Glomerular endothelial cell (primary cell): Measurements from ENCODE around the gene CLC. TPM values are rescaled to one million over a fixed set of nuclear protein-coding genes. Genes with fewer than 3 reads are reported as not detected.
"Not testable (repeated sequence)": the region's sequence is repeated elsewhere in the genome, so short reads cannot be mapped to it uniquely, and the experiment has no call there.

Source experiments
- DNase-seq: peaks from one replicate; pipeline ENCODE4 v3.0.0-alpha.2; 2011; ENCODE audit warnings: low read depth, low spot score; ENCODE audit errors: extremely low read depth
- total RNA-seq: library from RNA; depleted of rRNA; stranded (reverse); fragments of >200 nt; gene quantifications from 2 replicates; pipeline ENCODE4 v1.2.3, GENCODE V29; 2015

The CLC gene
- total RNA-seq, 1 donor from 2014 or later, result not detected

DNA sequence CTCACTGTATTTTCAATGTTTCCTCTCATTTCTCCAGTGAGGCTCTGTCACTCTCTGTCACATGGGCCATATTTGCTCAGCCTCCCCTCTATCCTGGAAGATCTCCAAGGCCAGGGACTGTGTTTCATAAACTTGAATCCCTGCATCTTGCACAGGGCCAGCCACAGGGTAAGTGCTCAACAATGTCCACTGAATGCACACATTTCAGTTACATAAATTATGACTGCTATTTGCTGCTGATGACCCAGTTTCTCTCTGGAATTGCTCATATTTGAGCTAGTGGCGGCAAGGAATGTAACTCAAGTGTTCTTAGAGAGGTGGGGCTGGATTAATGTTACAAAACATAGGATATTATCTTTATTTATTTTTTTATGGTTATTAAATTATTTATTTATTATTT is 6.1 kb downstream of the CLC start:
- no peak for DNase-seq

DNA sequence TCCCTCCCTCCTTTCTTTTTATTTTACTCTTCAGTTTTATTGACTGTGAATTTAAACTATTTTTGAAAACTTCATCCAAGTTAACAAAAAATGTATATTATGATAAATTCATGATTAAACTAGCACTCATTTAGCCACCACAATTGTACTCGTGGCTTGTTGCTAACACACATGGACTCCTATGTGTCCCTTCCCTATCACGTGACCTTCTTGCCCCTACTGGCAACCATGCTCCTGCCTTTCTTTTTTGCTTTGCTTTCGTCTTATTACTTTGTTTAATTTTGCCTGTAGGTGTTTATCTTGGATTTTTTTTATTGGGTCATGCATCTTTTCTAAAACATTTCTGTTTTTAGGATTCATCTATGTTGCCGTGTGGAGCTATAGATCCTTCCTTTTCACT is 8.2 kb downstream of the CLC start:
- no peak for DNase-seq

DNA sequence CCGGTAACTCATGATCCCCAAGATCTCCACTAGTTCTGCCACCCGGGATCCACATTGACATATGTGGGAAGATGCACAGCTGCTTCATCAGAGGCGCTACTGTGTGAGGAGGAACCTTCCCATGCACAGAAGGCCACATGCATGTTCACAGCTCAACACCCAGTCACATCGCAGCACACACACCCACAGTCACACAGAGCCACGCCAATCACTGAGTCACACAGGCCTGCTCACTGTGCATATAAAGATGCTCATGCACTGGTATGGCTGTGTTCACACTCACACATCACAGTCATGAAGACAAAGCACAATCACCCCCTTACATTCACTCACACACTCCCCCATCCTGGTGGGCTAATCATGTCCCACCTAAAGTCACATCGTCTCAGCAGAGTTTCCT is 9.8 kb downstream of the CLC start:
- no peak for DNase-seq

DNA sequence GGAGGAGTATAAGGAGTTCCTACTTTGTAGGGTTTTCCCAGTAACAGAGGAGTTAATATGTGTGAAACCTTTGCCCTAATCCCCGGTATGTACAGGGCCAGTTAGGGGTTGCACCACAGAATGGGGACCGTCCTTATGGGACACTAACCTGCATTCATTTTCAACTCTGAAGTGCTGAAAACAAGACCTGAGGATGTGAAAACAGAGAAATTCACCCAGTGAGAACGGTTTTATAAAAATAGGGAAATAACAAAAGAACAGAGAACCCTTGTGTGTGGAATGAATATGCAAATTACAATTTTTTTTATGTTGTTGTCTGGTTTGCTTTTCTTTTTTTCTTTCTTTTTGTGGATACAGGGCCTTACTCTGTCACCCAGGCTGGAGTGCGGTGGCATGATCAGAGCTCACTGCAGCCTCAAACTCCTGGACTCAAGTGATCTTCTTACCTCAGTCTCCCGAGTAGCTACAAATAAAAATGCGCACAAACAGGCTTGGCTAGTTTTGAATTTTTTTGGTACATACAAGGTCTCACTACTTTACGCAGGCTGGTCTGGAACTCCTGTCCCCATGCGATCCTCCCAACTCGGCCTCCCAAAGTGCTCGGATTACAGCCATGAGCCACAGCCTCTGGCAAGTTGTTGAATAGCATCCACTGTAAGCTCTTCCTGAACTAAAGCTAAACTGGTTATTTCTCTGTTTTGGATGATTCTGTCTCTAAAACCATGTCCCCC is 10.6 kb downstream of the CLC start:
- DNase-seq, result no peak

DNA sequence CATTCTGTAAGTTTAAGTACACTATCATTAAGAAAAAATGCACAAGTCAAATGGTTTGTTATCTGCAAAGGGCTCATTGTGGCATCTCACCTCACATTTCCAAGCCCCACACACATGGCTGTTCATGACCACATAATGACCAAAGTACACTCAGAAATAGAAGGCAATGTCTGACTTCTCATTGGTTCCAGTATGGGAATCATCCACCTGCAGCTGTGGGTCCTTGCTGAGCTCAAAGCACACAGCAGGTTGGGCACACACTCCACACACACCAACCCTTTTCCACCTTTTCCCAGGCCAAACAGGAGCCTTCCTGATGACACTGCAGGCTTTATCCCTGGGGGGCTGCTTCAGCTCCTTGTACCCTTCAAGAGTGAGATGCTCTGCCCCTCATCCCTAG is 11.8 kb downstream of the CLC start:
- no peak for DNase-seq

DNA sequence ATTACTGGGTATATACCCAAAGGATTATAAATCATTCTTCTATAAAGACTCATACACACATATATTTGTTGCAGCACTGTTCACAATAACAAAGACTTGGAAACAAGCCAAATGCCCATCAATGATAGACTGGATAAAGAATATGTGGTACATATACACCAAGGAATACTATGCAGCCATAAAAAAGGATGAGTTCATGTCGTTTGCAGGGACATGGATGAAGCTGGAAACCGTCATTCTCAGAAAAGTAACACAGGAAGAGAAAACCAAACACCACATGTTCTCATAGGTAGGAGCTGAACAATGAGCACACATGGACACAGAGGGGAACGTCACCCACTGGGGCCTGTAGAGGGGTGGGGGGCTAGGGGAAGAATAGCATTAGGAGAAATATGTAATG is 17.7 kb downstream of the CLC start:
- not testable (repeated sequence) for DNase-seq

DNA sequence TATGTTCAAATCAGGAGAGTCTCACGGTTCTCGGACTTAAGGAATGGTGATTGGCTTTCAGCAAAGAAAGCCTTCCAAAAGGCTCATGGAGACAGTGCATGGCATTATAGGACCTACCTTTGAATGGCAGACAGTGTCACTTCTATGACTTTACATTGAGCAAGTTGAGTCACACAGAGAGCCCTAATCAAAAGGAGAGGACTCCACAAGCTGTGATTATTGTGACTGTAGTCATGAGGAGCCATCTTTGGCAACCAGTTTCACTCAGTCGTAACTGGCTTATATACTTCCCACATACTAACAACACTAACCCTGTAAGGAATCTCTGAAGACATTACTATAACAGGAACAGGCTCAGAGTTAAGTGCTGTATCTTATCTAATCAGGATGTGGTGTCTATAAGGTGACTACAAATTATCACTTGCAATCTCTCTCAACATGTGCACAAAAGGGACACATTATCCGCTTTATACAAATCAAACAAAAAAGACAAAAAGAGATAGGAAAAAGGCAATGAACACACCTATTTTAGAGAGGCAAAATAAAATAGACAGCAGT is 27.4 kb downstream of the CLC start:
- DNase-seq, result no peak

DNA sequence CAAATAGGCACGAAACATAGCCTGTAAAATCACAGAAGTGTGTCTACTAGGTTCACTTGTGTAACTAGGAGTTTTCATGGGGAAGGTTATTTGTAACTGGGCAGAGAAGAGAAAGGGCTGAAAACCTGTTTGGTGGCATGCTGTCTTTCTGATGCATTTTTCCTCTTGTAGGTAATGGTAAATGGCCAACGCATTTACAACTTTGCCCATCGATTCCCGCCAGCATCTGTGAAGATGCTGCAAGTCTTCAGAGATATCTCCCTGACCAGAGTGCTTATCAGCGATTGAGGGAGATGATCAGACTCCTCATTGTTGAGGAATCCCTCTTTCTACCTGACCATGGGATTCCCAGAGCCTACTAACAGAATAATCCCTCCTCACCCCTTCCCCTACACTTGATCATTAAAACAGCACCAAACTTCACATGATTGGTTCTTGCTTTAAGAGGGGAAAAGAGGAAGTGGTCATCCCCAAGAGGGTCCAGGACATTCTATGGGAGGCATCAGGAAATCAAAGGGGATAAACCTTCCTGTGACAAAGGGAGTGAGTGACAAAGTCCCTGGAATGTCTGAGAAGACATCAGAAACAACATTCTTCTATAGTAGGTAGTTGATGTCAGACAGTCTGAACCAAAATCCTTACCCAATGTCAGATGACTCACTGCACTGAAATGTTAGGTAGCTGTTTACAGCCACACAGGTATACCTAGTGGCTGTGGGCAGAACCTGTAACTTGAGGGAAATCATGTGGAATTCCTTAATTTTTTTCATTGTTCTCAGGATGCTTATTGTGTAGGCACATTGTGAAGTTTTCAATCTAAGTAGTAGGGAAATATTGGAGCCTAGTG is 28.6 kb downstream of the CLC start:
- DNase-seq, result no peak

DNA sequence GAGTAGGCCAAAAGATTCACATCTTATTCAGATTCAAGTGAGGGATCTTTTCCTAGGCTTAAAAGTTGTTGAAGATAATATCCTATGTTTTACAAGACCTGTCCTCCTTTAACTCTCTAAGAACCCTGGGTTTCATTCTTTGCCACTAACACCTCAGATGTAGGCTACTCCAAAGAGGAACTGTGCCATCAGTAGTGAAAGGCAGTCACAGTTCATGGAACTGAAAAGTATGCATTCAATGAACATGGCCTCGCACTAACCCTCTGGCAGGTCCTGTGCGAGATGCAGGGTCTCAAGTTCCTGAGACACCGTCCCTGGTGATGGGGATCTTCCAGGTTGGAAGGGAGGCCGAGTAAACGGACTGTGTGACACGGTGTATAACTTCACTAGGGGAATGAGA is 29.2 kb downstream of the CLC start:
- DNase-seq, result no peak

DNA sequence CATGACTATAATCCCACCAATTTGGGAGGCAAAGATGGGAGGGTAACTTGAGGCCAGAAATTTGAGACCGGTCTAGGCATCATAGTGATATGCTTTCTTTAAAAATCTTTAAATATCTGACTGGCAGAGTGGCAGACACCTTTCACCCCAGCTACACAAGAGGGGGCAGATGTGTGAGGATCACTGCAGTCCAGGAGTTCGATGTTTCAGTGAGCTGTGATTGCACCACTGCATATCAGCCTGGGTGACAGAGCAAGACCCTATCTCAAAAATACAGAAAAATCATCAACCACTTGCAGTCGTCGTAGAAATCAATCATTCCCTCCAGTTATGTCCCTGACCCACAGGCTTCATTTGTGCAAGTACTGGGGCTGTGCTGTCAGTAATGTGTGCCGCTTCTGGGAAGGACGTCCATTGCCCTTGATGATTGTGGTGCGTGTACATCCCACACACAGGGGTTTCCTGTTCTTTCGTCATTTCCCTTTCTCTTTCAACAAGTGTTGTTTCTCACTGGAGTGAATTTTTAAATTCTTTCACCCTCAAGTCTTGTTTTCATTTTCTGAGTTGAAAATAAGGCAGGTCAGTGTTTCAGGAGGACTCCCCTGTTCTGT is 32.1 kb downstream of the CLC start:
- no peak for DNase-seq

DNA sequence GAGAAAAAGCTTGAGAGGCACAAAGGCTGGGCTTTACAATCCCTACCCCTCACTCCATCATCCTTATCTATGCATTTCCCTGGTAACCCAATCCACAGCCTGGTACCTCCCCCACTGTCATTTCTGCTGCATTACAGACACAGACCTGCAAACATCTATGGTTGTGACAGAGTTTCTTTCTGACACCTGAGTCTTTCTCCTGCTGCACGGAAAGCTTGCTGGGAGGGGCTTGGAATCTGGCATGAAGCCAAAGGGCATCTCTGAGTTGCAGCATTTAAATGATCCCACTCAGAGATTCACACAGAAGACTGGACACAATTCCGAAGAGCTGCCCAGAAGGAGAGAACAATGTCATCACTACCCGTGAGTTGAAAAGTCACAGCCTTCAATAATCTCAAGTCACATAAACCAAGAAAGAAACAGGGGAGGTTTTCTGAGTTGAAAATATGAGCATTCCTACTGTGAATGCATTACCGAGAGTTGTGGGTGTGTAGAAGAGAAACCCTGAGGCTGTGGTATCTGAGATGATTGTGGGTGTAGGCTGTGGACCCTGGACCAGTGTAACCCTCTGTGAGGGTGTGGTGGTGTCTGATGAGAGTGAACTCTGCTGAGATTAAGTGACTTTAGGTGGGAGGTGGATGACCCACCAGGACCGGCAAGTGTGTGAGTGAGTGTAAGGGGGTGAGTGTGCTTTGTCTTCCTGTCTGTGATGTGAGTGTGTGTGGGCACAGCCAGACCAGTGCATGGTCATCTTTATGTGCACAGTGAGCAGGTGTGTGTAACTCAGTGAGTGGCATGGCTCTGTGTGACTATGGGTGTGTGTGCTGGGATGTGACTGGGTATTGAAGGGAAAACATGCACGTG is 33.4 kb downstream of the CLC start, which contains the start of gene LGALS14:
TSS of gene LGALS14 (plus strand) at position 301 of the 864 bp plus-strand sequence. CDS start at position 349, 48 bp downstream.
- DNase-seq, result no peak

DNA sequence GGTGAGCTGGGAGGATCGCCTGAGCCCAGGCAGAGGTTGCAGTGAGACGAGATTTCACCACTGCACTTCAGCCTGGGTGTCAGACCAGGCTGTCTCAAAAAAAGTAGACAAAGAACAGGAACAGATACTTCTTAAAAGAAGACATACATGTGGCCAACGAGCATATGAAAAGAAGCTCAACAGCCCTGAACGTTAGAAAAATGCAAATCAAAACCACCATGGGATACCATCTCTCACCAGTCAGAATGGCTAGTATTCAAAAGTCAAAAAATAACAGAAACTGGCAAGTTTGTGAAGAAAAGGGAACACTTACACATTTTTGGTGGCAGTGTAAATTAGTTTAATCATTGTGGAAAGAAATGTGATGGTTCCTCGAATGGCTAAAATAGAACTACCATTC is 36.5 kb downstream of the CLC start:
- no peak for DNase-seq

DNA sequence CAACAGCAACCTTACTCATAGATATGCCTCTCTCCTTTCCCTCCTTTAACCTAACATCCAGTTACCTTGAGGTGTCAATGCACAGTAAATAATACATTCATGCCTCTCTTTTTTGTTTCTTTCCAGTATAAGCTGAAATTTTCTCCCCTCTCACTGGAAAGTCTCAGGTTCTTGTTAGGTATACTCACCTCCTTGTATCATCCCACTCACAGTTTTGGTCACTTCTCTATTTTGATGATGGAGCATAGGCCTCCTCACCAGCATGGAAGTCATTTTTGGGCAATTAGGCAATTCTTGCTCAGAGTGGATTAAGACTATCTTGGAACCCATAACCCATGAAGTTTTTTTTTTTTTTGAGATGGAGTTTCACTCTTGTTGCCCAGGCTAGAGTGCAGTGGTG is 39.3 kb downstream of the CLC start:
- DNase-seq, result no peak

DNA sequence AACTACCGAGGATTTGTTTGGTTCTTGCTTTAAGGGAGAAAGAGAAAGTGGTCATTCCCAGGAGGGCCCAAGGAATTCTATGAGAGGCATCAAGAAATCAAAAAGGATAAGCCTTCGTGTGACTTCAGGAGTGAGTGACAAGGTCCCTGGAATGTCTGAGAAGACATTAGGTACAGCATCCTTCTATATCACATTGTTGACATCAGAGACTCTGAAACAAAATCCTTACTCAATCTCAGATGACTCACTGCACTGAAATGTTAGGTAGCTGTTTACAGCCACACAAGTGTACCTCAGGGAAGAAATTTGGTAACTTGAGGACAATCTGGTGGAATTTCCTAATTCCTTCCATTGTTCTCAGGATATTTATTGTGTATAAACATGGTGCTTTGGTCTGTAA is 41.4 kb downstream of the CLC start:
- no peak for DNase-seq

DNA sequence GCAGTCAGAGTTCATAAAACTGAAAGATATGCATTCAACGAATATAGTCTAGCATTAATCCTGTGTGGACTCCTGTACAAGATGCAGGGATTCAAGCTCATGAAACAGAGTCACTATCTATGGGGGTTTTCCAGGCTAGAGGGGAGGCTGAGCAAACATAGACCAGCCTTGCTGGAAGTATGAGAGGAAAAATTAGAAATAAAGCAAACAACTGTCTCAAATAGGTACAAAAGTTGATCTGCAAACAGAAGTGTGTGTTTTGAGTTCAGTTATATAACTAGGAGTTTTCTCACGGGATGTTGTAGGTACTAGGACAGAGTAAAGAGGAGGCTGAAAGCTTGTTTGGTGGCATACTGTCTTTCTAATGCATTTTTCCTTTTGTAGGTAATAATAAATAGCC is 42.1 kb downstream of the CLC start:
- DNase-seq, result no peak

DNA sequence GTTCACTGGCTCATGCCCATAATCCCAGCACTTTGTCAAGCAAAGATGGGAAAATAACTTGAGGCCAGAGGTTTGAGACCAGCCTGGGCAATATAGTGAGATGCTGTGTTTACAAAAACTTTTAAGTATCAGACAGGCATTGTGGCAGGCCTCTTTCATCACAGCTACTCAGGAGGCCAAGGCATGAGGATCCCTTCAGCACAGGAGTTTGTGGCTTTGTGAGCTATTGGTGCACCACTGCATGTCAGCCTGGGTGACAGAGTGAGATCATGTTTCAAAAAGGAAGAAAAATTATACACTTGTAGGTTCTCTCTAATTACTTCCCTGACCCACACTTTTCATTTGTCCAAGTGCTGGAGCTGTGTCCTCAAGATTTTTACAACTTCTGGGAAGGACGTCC is 45.0 kb downstream of the CLC start:
- DNase-seq, result no peak

DNA sequence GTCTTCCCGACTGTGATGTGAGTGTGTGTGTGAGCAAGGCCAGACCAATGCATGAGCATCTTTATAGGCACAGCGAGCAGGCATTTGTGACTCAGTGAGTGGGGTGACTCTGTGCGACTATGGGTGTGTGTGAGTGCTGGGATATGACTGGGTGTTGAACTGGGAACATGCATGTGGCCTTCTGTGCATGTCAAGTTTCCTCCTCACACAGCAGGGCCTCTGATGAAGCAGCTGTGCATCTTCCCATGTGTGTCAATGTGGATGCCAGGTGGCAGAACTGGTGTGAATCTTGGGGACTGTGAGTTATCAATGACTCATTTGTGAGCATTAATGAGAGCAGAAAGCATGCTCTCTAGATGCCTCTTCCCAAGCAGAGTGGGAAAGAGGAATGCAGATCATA is 45.7 kb downstream of the CLC start:
- DNase-seq, result no peak

DNA sequence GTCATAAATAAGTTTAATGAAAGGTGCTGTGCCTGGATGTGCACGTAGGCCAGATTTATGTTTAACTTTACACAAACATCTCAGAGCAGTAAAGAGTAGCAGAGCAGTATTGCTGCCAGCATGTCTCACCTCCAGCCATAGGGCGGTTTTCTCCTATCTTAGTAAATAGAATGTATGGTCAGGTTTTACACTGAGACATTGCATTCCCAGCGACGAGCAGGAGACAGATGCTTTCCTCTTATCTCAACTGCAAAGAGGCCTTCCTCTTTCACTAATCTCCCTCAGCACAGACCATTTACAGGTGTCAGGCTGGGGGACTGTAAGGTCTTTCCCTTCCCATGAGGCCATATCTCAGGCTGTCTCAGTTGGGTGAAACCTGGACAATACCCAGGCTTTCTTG is 49.2 kb downstream of the CLC start:
- DNase-seq, result not testable (repeated sequence)

DNA sequence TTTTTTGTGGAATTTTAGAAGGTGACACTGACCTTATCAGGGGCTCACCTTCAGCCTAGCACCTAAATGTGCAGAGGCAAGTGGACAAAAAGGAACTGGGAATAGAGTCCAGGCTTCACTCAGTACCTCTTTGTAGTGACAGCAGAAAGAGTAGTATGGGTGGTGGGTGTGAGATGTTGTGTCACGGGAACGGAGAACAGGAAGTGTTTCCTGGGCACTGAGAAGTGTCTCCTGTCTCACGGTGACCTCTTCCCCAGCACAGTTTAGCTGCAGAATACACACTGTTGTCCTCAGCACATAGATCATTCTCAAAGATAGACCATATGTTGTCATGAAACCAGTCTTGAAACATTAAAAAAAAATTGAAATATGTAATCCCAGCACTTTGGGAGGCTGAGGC is 51.1 kb downstream of the CLC start:
- no peak for DNase-seq

DNA sequence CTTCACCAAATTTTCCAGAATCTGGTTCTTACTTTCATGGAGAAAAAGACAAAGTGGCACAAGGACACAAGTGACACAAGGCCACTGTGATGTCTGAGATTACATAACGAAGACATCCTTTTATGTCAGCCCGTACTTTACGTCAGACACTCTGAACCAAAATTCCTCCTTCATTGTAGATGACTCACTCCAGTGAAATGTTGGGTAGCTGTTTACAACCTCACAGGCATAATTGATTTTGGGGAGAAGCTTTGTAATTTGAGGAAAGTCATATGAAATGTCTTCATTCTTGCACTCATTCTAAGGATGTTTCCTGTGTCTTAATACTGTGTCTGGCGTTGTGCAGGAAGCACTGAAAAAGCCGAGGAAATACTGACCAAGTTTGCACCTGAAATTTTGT is 53.6 kb downstream of the CLC start:
- DNase-seq, result no peak

DNA sequence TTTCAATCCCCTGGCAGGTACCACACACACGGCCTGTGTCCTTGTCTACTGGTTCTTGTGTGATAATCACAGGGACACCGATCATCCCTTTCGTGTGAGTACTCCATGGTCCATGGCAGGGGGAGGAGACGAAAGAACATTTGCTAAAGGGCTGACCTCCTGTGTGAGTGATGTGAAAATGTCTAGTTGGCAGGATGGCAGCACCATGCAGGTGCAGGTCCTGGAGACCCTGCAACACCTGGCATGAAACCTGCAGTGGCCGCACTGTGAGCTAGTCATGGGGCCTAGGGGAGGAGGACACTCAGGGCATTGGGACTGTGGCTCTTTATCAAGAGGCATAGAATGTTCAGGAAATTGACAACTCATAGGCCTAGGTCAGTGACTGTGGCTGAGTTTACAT is 56.4 kb downstream of the CLC start:
- DNase-seq, result no peak
